HK-2 (cell line): ENCODE results near the gene CASS4.

Source experiments
- DNase-seq: peaks from one replicate; pipeline ENCODE4 v3.0.0-alpha.2; 2018; ENCODE audit not compliant: unreplicated experiment

CASS4 gene

GRCh38 chr20:56447227-56447626 is 35.2 kb downstream of the CASS4 start:
- no peak for DNase-seq

DNA sequence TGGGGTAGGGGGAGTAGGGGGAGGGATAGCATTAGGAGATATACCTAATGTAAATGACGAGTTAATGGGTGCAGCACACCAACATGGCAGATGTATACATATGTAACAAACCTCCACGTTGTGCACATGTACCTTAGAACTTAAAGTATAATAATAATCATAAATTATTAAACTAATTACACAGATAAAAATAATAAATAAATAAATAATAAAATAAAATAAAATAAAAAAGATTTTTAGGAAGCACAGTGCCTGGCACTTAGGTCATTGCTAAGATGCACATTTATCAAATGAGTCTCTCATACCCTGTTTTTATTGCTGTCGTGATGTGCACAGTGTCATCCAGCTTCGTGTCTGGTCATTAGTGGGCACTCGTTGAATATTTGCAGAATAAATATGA is 37.4 kb downstream of the CASS4 start:
- no peak for DNase-seq

DNA sequence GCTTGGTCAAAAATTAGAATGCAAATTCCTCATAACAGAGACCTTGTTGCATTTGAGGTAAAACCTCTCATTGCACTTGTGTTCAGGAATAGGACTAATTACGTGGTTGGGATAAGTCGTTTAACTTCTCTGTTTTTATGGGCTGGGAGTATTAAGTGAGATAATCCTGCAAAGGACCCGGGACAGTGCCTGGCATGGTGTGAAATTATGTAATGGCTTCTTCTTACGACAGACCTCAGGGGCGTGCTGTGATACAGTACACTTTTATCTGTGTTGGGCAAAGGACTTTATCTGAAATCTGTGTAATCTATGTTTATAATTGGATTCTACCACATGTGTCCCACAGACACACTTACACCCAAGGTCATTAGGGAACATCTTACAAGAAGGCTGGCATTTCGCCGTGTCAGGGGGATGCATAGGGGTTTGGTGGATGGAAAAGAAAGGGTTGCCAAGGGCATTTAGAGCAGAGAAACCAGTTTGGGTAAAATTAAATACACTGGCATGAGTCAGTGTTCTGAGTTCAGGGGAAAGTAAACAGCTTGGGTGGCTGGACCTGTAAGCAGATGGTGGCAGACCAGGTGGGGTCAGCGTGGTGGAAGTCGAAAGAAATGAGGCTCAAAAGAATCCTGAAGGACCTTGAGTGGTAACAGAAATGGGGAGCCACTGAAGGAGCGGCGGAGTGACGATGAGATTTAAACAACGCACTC is 39.2 kb downstream of the CASS4 start:
- no peak for DNase-seq

DNA sequence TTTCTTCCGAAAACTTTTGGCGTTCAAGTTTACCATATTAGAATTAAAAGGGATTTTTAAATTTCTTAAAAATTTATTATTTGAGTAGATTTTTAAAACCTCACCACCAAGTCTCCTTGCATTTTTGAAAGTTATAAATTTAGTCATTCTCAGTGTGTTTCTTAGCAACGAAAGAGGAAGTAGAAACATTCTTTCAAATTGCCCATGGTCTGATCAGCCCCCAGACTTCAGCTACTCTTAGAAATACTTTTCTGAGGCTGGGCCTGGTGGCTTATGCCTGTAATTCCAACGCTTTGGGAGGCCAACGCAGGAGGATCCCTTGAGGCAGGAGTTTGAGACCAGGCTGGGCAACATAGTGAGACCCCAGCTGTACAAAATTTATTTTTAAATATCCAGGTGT is 41.3 kb downstream of the CASS4 start:
- no peak for DNase-seq

DNA sequence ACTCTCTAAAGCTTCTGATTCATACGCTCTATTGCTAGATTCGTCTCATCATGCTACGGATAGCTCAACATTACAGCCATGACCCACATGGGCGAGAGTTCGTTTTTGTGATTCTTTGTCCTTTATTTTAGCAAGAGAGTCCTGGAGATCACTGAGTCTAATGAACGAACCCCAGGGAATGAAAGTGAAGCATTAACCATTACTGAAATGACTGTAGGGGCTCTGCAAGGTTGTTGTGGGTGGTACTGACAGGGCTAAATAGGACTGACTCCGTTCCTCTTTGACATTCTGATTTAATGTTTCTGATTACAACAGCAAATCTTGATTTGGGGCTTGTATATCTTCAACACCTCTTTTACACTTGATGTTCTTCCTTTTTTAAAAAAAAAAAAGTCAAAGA is 42.7 kb downstream of the CASS4 start:
- DNase-seq, result no peak

GRCh38 chr20:56458206-56458821 is 46.3 kb downstream of the CASS4 start:
- DNase-seq, result no peak

DNA sequence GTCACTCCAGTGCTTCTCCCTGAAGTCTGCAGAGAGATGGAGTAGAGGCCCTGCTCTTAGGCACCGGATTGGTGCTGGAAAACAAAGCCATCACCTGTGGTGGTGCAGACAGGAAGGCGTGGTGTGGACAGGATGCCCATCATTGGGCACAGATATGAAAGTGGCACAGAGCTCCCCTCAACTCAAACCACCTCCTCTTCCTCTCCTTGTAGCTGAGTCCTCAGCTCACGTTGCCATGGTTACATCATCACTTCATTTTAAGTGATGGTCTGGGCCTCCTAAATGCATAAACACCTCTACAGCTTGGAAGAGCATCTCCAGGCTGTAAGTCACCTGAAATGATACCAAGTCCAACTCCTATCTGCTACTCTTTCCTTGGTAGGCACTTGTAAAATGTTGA is 48.4 kb downstream of the CASS4 start:
- DNase-seq, result no peak

- no peak for DNase-seq
Observed at GRCh38 chr20:56461576-56461975, 49.5 kb downstream of the CASS4 start.

DNA sequence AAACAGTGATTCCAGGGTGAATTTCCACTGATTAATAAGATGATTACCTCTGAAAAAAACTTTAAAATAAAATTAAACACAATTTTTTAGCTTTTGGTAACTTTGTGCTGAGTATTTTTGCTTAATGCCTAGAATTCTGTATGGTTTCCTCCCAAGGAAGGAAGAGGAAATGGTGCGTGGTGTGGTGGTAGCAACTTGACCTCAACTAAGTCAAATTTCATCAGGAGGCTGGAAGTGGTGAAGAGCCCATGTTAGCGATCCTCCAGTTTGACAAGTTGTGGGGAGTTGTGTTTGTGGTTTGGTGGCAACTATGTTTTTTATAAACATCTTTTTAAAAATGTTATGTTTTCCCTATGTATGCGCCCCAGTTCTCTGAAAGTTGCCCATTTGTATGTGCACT is 51.4 kb downstream of the CASS4 start:
- no peak for DNase-seq

- no peak for DNase-seq
Observed at GRCh38 chr20:56465997-56466396, 53.9 kb downstream of the CASS4 start.

DNA sequence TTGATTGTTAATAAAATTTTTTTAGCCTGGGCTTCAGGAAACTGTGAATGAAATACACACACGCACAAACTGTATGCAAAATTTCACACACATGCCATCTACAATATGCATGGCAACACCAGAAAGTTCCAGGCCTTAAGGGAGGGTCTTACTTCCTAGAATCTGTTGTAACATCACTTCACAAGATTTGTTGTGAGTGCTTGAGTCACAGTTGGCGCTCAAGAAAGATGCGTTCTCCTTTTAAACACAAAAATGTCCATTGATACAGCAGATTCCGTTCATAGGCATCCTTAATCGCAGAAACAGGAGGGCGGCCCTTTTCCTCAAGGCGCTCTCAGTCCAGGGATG is 55.9 kb downstream of the CASS4 start:
- no peak for DNase-seq

DNA sequence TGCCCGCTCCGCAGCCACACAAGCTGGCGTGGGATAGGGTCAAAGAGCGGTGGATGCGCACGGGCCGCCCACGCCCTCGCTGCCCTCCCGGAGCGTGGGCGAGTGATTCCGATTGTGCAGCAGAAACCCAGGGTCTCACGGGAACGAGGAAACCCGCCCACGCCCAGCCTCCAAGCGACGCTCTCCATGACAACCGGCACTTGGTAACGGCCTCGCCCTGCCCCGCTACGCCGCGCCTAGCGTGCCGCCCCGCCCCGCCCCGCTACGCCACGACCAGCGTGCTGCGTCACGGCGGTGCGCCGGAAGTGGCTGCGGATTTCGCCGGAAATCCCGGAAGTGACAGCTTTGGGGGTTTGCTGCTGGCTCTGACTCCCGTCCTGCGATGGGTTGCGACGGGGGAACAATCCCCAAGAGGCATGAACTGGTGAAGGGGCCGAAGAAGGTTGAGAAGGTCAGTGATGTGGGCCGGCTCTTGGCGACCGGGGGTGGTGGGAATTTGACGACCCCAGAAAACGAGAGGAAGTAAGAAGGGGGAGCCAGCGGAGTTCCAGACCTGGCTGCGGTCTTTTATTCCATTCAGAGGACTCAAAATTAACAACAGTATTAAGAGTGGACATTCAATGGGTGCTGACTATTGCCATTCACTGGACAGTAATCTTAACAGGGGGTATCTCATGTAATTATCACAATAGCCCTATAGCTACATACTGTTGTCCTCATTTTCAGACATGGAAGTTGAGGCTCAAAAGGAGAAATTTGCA is 56.4 kb downstream of the CASS4 start, which contains the start of gene RTF2:
TSS of gene RTF2 (plus strand) at position 312 of the 761 bp plus-strand sequence. CDS start at position 383, 71 bp downstream.
- DNase-seq, result peak; percentile 97

GRCh38 chr20:56469077-56469449 is 57.0 kb downstream of the CASS4 start:
- no peak for DNase-seq

- no peak for DNase-seq
Observed at GRCh38 chr20:56483970-56484369, 71.9 kb downstream of the CASS4 start.

DNA sequence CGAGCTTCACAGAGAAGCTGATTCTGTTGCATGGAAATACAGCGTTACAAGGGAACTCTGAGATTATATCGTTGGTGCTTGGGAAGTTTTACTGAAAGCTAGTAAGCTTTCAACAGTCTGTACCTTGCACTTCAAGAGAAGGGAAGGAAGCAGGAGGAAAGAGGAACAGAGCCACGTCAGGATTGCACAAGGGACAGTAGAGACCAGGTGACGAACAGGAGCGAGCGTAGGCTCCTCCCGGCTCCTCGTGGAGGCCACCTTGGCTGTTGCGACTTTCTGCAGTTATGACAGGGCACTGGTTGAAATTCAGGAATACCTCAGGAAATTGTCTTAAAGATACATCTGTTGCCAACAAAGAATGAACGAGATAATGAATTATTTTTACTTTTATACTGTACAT is 75.2 kb downstream of the CASS4 start:
- no peak for DNase-seq

GRCh38 chr20:56488566-56488965 is 76.5 kb downstream of the CASS4 start:
- no peak for DNase-seq

GRCh38 chr20:56501116-56501515 is 89.1 kb downstream of the CASS4 start:
- DNase-seq, result no peak

- no peak for DNase-seq
Observed at GRCh38 chr20:56503916-56504315, 91.9 kb downstream of the CASS4 start.

DNA sequence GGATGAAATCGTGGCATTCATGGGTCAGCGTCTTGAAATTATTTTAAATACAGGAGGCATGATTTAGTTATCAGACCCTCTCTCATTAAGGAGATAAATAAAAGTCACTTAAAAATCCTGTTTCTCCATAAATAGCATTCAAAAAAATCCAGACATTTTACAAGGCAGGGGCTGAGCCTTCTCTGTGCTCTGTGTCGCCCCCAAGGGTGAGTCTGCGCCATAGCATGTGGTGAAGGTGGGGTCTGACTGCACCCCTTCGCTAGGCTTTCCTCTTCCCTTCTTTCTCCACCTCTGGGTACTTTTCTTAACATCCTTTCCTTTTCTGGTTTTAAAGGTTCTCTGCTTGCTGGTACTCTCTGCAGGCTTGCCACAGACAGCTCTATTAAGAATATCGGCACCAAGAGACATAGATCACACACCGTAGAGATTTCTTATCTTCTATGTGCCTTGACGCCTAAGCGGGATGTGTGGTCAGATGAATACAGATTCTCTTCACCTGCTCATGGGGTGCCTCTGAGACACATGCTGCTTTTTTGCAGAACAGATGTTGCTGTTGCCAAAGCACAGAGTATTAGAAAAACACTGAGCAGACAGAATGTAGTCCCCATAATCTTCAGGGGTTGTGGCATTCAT is 92.4 kb downstream of the CASS4 start:
- DNase-seq, result no peak

DNA sequence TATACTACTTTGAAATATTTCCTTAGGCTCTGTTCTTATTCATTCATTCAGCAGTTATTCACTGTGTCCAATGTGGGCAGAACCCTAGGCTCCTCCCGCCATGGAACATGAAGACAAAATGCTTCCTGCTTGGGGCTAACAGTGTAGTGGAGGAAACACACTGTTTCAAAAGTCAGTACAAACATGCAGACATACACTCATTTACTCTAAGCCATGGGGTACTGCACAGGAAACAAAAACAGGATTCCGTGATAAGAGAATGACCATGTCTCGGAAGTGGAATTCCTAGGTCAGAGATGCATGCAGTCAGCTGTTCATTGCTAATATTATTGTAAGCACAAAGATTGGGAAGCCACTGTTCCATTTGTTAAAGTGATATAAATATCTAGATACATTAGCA is 94.0 kb downstream of the CASS4 start:
- no peak for DNase-seq
